Glomerular endothelial cell (primary cell): ENCODE measurements around the gene GLMP. TPM values are rescaled to one million over a fixed set of nuclear protein-coding genes. Genes with fewer than 3 reads are reported as not detected.

Experiments
- DNase-seq: peaks from one replicate; pipeline ENCODE4 v3.0.0-alpha.2; 2011; ENCODE audit warnings: low read depth, low spot score; ENCODE audit errors: extremely low read depth
- total RNA-seq: library from RNA; depleted of rRNA; stranded (reverse); fragments of >200 nt; gene quantifications from 2 replicates; pipeline ENCODE4 v1.2.3, GENCODE V29; 2015

Gene GLMP
- total RNA-seq, 1 donor from 2014 or later = 106 TPM

DNA sequence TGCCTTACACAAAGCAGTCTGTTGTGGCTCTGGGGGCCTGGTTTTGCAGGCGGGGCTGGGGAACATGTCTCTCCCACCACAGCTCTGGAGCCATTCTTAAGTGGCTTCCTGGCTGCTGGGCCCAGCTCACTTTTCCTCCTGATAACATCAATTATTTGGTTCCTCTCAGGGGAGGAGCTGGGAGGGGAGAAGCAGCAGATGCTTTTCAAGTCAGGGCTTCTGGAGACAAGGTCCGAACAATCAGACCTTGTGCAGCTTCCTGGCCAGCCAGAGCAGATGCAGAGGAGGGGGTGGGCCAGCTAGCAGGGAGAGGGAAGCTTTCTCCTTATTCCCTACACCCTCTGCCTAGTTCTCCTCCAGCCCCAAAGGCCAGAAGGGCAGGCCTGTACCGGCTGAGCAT lies 44.0 kb downstream of the GLMP start:
- DNase-seq = no peak

DNA sequence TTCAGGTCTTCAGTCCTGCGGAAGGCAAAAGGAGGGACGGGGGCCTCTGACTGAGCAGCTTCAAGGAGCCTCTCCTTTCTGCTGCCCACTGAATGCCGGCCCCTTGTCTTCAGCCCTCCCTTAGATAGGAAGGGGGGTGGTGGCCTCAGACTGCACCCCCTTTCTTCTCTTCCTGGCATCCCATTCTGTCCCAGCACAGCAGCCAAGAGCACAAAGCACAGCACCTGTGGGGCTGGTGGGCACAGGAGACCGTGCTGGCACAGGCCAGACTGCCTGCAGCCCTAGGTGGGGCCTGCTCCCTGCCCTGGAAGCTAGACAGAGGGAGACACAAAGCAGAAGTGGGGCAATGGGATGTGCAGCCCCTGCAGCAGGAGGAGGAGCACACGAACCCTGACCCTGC lies 45.9 kb downstream of the GLMP start:
- DNase-seq = no peak

- DNase-seq = no peak
Observed at GRCh38 chr1:156248323-156248683, 47.2 kb downstream of the GLMP start.

DNA sequence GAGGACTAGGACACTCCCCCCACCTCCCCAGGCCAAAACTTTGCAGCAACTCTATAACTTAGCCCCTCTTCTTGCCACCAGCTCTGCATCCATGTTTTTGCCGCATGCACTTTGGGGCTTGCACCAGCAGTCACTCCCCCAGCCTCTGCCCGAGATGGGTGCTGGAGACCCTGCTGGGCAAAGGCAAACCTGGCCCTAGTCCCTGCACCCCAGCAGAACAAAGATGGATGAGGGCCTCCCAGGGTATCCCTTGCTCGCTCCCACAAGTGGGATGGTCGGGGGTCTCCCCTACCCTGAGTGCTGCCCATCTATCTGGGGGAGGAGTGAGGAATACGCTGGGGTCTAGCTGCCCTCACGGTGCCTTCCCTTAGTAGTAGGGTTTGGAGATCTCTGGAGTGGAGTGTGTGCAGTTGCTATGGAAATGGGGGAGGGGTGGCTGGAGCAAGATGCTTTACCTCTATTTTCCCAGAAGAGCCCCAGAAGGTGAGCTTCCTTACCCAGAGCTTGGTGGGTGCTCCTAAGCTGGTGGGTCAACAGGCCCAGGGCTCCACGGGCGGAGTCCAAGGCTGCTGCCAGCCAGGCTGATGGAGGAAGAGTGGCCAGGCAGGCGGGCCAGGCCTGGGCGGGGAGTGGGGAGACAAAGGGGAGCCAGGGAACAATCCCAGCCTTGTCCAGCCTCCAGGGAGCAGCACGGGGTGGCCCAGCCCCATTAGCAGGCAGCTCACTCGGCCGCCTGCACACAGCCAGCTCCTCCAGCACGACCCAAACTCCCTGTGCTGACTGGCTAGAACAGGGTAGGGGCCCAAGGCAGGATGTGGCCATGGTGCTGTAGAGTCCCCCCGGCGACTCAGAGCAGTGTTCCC lies 47.8 kb downstream of the GLMP start, which contains the start of gene PAQR6:
PAQR6 (minus strand) TSS at position 597 of the 863 bp plus-strand sequence. CDS start 1,325 bp downstream, outside the sequence.
- no peak for DNase-seq

DNA sequence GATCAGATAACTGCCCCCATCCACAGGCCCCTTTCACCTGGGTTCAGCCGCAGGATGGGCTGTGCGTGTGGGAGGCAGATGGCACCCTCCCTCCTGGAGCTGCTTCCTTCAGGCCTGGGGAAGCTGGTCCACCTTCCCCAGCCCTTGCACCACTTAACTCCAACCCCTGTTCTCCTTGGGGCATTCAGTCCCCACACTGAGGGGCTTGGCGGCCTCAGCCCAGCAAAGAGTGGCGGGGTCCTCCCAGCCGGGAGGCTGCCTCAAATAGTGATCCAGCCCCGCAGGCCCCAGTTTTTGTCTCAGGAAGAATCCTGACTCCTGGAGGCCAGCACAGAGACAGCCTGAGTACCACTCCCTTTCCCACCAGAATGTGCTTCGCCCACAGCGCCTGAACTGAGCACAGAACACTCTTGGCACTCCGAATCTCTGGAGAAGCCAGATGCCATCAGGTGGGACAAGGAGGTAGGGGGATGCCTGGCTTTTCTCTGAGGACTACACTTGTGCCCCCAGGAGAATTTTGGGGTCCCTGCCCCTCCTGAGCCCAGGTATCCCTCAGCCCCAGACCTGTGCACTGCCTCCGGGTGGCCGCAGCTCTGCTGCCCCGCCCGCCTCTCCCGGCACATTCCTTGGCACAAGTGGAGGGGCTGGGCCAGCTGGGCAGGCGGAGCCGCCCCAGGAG lies 48.6 kb downstream of the GLMP start:
- DNase-seq = no peak

GRCh38 chr1:156246241-156246780 lies 49.2 kb downstream of the GLMP start:
- no peak for DNase-seq

GRCh38 chr1:156245451-156246232 lies 49.8 kb downstream of the GLMP start:
- no peak for DNase-seq

DNA sequence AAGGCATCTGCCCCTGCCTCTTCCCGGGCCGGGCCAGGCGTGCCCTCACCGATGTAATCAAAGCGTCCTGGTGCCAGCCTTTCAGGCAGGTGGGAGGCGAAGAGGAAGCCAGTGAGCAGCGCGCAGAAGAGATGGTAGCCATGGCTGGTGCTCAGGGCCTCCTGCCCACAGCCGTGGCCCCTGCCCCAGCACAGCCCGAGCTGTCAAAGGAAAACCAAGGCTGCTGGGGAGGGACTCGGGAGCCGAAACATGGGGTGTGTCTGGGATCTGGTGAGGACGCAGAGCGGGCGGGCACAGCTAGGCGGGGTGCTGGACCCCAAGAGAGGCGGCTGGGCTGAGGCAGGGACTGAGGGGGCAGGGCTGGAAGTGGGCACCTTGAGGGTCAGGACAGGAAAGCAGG lies 50.8 kb downstream of the GLMP start:
- DNase-seq = no peak

DNA sequence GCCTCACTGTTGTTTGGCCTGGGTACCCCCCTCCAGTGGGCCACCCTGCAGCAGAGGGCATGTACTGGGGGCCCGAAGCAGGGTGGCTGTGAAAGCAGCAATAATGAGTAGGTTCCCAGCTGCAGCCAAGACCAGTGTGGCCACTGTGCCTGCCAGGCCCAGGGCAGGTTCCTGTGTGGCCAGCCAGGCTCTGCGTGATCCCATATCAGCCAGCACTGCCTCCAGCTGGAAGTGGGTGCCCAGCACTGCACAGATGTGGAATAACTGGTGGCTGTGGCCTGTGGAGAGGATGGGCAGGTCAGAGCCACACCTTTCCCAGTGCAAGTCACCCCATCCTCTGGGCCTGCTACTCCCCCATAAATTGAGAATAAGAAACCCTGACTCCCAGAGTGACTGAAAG lies 51.4 kb downstream of the GLMP start:
- DNase-seq = no peak

DNA sequence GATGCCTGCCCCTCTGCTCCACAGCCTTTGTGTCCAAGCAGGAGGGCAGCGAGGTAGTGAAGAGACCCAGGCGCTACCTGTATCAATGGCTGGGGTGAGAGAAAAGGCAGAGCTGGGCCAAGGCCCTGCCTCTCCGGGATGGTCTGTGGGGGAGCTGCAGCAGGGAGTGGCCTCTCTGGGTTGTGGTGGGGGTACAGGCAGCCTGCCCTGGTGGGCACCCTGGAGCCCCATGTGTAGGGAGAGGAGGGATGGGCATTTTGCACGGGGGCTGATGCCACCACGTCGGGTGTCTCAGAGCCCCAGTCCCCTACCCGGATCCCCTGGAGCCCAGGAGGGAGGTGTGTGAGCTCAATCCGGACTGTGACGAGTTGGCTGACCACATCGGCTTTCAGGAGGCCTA lies 52.7 kb downstream of the GLMP start:
- DNase-seq = no peak

Other genes starting within 250 kb of the GLMP start
- gene UBQLN4, start 241.9 kb downstream of the GLMP start, total RNA-seq = 31.0 and 34.0 TPM in 2 replicates
- gene LAMTOR2, start 240.9 kb downstream of the GLMP start, total RNA-seq = 96.2 and 113 TPM in 2 replicates
- not detected in 2 replicates for gene RAB25, start 234.5 kb downstream of the GLMP start, total RNA-seq
- gene MEX3A, start 213.2 kb downstream of the GLMP start, total RNA-seq = 10.5 and 11.6 TPM in 2 replicates
- gene LMNA, start 181.0 kb downstream of the GLMP start, total RNA-seq = 588 and 767 TPM in 2 replicates
- gene SEMA4A, start 142.1 kb downstream of the GLMP start, total RNA-seq = 0.93 and 1.3 TPM in 2 replicates
- gene SLC25A44, start 101.6 kb downstream of the GLMP start, total RNA-seq = 15.3 and 16.8 TPM in 2 replicates
- gene PMF1, start 82.7 kb downstream of the GLMP start, total RNA-seq = 45.1 and 59.0 TPM in 2 replicates
- not detected in 2 replicates for gene BGLAP, start 53.5 kb downstream of the GLMP start, total RNA-seq
- gene PAQR6, start 47.6 kb downstream of the GLMP start, total RNA-seq = 0.15 and 1.5 TPM in 2 replicates
- gene SMG5, start 12.9 kb downstream of the GLMP start, total RNA-seq = 42.3 and 63.9 TPM in 2 replicates
- 1.9 TPM in 2 replicates for gene TMEM79, start 11.4 kb downstream of the GLMP start, total RNA-seq
- gene VHLL, start 3.6 kb upstream of the GLMP start, total RNA-seq = not detected in 2 replicates
- 298 and 380 TPM in 2 replicates for gene CCT3, start 42.6 kb upstream of the GLMP start, total RNA-seq
- gene TSACC, start 42.8 kb upstream of the GLMP start, total RNA-seq = not detected in 2 replicates
- not detected in 2 replicates for gene RHBG, start 73.5 kb upstream of the GLMP start, total RNA-seq
- 41.5 and 67.0 TPM in 2 replicates for gene MEF2D, start 205.1 kb upstream of the GLMP start, total RNA-seq